BJ (cell line): ENCODE data around the gene UBL7. TPM values are rescaled to one million over a fixed set of nuclear protein-coding genes. Genes with fewer than 3 reads are reported as not detected.
A peak's percentile ranks its signal among the peaks of the same experiment; 100 is the strongest.

Source experiments
- CTCF ChIA-PET: fragments of 350-600 bp; formaldehyde crosslinking; extraction: SDS; loops from one replicate; lab custom pipeline; 2021; ENCODE audit warnings: antibody characterized with exemption, inconsistent platforms; lab: Yijun Ruan, JAX
- POLR2A ChIA-PET: fragments of 300-600 bp; sonication (Branson Sonifier 250); formaldehyde crosslinking; extraction: SDS; loops from one replicate; lab custom pipeline; 2021; ENCODE audit warnings: antibody characterized with exemption; lab: Charles Lee
- DNase-seq: peaks from one replicate; pipeline ENCODE4 v3.0.0-alpha.2; 2011; ENCODE audit warnings: low read depth
- H3K27me3 ChIP-seq: 2 replicates; pipeline ENCODE4 v1.6.0; 2011; ENCODE audit warnings: low read length; ENCODE audit not compliant: control insufficient read depth, insufficient read depth
- H3K36me3 ChIP-seq: 2 replicates; pipeline ENCODE4 v1.5.1; 2011; ENCODE audit warnings: low read length; ENCODE audit not compliant: control insufficient read depth, insufficient read depth
- H3K4me3 ChIP-seq: 2 replicates; pipeline ENCODE4 v1.5.1; 2011; ENCODE audit warnings: low read depth, mild to moderate bottlenecking, control low read depth, low read length
- CTCF ChIP-seq: IDR thresholded peaks from 2 replicates; pipeline ENCODE4 v1.5.1; 2011; ENCODE audit warnings: low read depth, mild to moderate bottlenecking, control low read depth, inconsistent platforms, low read length, moderate library complexity; ENCODE audit not compliant: insufficient read depth
- polyA plus RNA-seq: library from polyadenylated mRNA; depleted of rRNA; stranded (reverse); fragments of >200 nt; gene quantifications from 2 replicates; pipeline ENCODE4 v1.2.3, GENCODE V29; 2011

The UBL7 gene
- polyA plus RNA-seq, 1 experiment = 87.3 TPM

GRCh38 chr15:74443100-74443909 is 17.7 kb downstream of the UBL7 start:
- Histone ChIP-seq H3K4me3 (no peak overlapping the region), H3K36me3 (peaks cover 10% of the 10 kb centered on the region), H3K27me3 (no peaks in the 10 kb centered on the region)
- DNase-seq = no peak
- ChIA-PET POLR2A (interaction anchor here (0.6 kb wide), 1 partner anchor 99 kb away, joined by 3 read pairs; no protein-coding TSS in a partner anchor), CTCF (interaction anchor here (0.7 to 19.9 kb wide), 8 partner anchors 8 to 326 kb away, joined by 3 to 622 read pairs (median 4); partner anchors contain the start of genes CYP11A1 and UBL7)
- no peak for TF ChIP-seq CTCF

GRCh38 chr15:74442604-74443003 is 18.4 kb downstream of the UBL7 start:
- no peak for TF ChIP-seq CTCF
- CTCF ChIA-PET = interaction anchor here (0.8 to 19.9 kb wide), 6 partner anchors 9 to 64 kb away, joined by 3 to 622 read pairs (median 6); partner anchors contain the start of genes CYP11A1 and UBL7
- Histone ChIP-seq H3K27me3 (no peaks in the 10 kb centered on the region), H3K36me3 (peaks cover 5% of the 10 kb centered on the region), H3K4me3 (no peak overlapping the region)
- POLR2A ChIA-PET = no interaction called here
- no peak for DNase-seq

- peaks cover 4% of the 10 kb centered on the region for H3K36me3 ChIP-seq
- TF ChIP-seq CTCF = no peak
- no peak overlapping the region for H3K4me3 ChIP-seq
- H3K27me3 ChIP-seq = no peaks in the 10 kb centered on the region
- CTCF ChIA-PET = interaction anchor here (1.1 to 19.9 kb wide), 5 partner anchors 9 to 147 kb away, joined by 3 to 622 read pairs (median 8); partner anchors contain the start of gene CYP11A1
- DNase-seq = no peak
- POLR2A ChIA-PET = no interaction called here
Measured at GRCh38 chr15:74442063-74442462, 18.9 kb downstream of the UBL7 start.

- TF ChIP-seq CTCF = no peak
- H3K36me3 ChIP-seq = peaks cover 3% of the 10 kb centered on the region
- ChIA-PET POLR2A (no interaction called here), CTCF (interaction anchor here (0.6 to 19.9 kb wide), 6 partner anchors 10 to 147 kb away, joined by 3 to 622 read pairs (median 6); partner anchors contain the start of gene CYP11A1)
- no peaks in the 10 kb centered on the region for H3K27me3 ChIP-seq
- no peak for DNase-seq
- no peak overlapping the region for H3K4me3 ChIP-seq
Measured at GRCh38 chr15:74441248-74441941, 19.6 kb downstream of the UBL7 start.

- peak; percentile 94 for TF ChIP-seq CTCF
Measured at GRCh38 chr15:74438721-74439316, 22.1 kb downstream of the UBL7 start.

More at GRCh38 chr15:74438721-74439316, 22.1 kb downstream of the UBL7 start:
- POLR2A ChIA-PET = no interaction called here
- Histone ChIP-seq H3K27me3 (no peaks in the 10 kb centered on the region), H3K36me3 (no peaks in the 10 kb centered on the region), H3K4me3 (no peak overlapping the region)
- no peak for DNase-seq
- CTCF ChIA-PET = interaction anchor here (0.5 to 19.9 kb wide), 13 partner anchors 9 to 128 kb away, joined by 3 to 622 read pairs (median 5); partner anchors contain the start of gene CYP11A1
